GM12891 (cell line): ENCODE data around the gene CYLC1.

ENCODE experiments used
- POLR2A ChIP-seq: IDR thresholded peaks from 2 replicates; pipeline ENCODE4 v1.6.1; 2011; ENCODE audit warnings: low read depth, low read length, control low read depth
- POLR2AphosphoS5 ChIP-seq: IDR thresholded peaks from 2 replicates; pipeline ENCODE4 v1.6.1; 2011; ENCODE audit warnings: low read depth, low read length, control low read depth
- SPI1 ChIP-seq: IDR thresholded peaks from 2 replicates; pipeline ENCODE4 v1.6.1; 2011; ENCODE audit warnings: low read depth, low read length, control low read depth

DNA sequence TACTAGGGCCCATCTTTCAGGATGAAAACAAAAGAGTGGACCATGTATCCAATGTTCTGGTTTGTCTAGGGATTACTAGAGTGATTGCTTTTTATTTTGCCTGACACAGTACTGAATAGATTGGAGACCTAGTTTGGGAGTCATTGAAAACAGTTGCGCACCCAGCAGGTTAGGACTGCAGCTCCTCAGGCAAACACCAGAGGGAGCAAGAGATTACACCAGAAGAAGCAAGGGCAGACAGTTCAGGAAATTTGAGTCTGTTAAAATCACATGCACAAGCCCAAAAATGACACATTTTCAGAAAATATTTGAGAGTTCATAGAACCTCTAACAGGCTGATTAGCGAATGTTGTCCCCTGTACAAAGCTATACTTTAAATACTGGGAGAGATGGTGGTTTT is 55.6 kb downstream of the CYLC1 start:
- TF ChIP-seq SPI1, result no peak
- TF ChIP-seq POLR2A, result no peak
- TF ChIP-seq POLR2AphosphoS5, result no peak
